ENCODE data around the gene CERS6.

Gene CERS6

DNA sequence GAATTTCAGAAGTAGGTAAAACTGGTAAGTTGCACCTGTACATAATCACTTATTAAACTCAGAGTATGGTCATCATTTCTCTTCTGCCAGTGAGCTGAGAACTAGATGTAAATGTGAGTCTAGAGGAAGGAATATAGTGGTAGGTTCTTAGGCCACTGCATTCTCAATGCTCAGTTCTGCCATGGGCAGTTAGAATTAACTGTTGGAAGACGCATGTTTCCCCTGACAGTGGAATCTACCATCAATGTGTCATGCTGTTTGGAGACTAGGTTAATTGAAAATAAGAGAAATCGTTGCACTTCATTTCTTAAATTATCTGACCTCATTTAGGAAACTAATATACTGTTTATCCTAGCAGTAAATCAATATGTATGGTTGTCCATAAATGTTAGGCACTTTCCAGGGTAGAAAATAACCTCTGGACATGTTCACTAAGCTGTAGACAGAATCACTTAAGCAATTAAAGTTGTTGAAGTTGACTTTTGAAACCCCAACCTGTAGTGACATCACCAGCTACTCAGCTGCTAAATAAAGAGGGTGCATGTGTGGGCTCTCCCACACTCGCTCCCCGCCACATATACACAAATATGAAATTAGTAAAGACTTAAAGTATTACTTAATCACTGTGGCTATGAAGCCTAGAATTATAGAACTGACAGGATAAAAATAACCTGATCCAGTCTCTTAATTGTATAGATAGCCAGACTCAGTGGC is 254.8 kb downstream of the CERS6 start:
- DNase-seq: no peak

DNA sequence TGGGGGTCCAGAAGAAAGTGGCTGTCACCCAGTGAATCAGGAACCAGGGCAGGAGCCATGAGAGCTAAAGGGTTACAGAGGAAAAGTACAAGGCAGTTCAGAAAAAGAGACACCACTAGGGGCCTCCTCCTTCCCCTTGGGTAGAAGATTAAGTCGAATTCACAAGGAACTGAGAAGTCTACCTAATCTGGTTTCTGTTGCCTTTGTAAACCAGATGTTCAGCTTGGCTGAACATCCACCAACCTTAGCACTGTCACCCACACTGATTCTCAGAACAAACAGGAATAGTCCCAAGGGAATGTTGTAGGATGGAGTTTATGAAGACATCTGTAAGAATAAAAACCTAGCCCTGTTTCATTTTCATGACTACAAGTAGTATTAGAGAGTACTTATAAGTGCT is 256.0 kb downstream of the CERS6 start:
- DNase-seq: no peak

DNA sequence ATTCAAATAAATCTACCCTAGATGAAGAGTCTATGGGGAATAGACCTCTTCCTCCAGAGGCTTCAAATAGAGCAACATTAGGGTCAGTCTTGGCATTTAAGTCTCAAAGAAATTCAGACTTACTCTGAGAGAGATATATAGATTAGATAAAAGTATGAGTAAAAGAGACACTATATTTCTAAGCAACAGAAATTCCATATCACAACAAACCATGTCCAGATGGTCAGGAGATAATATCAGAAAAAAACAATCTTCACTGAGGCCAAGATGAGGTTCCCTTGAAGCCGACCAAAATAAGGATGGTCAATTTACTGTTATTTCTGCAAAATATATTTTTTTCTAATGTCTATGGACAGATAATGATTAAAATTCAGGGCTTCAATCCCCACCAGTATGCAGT is 257.3 kb downstream of the CERS6 start:
- DNase-seq: no peak

DNA sequence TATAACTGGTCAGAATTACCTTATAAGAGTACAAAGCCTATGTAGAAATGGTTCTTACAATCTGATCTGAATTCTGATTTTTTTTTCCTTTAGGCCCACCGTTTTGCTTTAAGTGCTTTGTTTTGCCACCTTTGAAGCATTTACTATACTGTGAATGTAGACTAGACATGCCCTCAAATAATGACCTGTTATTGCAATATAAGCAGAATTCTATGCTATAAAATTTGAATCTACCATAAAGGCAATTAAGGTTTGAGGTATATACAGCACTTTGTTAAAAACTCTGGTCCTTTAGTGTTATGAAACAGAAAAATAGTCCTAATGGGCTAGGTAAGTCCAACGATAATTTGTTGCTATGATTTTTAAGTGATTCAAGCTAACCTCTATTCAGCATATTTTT is 259.8 kb downstream of the CERS6 start:
- no peak for DNase-seq

DNA sequence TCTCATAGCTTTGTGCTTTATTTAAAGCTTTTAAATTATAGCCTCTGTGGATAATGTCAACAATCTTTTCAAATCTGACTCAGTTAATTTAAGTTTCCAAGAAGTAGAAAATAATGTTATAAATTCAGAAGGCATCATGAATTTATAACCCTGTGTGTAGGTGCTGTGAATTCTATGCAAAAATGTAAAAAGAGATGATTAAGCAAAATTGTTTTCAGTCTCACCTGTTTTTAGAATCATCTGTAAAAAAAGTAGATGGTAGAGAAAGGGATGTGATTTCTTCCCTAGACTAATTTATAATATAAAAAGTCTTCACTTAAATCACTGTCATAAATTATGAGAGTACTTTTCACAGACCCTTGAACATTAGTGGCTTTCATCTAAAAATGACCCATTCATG is 260.8 kb downstream of the CERS6 start:
- no peak for DNase-seq

DNA sequence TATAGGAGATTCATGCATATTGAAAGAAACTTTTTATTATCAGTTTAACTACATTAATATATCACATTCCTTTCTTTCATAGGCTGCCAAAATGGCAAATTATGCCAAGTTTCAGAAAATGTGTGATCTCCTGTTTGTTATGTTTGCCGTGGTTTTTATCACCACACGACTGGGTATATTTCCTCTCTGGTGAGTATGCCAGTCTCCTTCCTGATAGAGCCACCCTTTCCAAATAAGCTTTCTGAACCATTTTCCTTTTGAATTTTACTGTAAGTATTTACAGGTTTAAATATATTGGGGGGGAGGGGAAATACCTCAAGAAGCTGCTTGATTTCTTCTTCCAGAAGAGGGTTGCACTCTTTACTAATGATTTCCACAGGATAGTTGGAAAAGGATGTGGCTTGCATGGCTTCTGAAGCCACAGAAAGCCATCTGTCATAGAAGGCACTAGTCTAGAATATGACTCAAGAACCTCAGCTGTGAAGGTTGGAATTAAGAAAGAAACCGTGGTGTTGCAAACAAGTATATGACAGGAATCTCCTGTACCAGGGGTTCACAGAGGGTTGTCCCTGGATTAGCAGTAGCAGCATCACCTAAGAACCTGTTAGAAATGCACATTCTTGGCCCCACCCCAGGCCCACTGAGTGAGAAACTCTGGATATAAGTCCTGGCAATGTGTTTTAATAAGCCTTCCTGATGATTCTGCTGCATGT is 261.9 kb downstream of the CERS6 start:
- no peak for DNase-seq

DNA sequence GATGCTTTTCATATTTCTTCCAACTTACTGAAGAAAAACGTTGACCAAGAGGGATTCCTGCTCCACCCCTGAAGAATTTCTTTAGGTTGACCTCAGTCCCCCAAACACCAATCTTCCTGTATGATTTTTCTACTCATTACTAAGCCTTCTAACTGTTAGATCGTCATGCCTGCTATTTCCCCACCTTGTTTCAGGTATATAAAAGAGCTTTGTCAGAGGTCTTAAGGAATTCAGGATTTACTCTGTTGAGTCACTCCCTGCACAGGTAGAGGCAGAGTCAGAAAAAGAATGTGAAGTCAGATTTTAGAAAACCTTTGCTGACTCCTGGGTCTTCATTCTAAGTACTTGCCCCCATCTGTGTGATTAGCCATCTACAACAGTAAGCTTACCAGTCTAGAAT is 262.6 kb downstream of the CERS6 start:
- no peak for DNase-seq

DNA sequence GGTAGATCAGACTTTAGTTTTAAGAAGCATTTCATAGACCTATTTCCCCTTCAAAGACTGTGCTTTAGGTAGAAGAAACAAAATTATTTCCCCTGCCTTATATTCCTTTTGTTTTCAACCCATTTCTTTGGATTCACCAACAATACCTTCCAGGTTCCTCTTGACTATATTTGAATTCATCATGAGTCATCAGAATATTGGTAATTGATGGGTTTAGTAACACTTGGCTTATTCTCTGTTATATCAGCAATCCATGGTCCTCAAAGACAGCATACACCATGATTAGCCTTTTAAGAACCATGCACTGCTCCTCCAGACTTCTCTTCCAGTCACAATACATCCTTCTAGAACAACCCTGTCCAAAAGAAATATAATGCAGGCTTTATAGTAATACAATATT is 263.4 kb downstream of the CERS6 start:
- DNase-seq: no peak

DNA sequence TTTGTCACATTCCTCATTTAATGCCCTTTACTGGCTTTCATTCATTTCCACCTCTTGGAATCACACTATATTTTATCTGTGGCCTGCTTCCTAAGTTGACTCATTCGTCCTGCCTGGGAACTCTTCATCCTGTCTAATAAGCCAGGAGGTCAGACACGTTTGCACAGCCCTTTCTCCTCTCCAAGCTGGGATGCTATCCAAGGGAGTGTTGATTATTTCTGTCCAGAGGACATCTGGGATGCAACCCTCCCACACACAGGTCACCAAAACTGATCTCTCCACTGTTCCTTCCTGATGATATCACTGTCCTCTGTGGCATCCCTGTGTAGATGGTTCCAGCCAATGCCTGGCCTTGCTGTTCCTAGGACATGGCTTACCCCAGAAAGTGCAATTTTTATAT is 266.5 kb downstream of the CERS6 start:
- DNase-seq: no peak

DNA sequence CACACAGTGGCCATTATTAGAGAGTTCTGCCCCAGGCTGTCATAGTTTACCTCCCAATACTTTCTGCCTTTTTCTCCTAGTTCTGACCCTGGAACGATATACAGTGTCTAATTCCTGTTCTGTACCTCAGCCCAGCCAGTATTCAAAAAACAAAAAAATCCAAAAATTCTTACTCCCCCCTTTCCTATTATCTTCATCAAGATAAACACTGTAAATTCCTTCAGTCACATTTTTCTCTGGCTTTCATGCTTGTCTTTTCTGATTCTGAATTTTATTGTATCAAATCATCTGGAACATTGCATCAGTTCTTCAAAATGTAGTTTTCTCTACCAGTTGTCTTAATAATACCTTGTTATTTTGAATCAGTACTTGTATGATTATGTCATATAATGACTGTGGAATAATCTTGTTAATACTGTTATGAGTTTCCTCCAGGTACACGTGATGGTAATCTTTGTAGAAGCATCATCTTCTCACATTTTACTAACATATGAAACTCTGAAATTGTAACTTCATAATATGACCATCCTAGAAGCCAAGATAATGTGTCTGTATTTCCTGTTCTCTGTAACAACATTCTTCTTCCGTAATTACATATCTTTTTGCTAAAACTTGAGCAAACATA is 267.3 kb downstream of the CERS6 start:
- no peak for DNase-seq

DNA sequence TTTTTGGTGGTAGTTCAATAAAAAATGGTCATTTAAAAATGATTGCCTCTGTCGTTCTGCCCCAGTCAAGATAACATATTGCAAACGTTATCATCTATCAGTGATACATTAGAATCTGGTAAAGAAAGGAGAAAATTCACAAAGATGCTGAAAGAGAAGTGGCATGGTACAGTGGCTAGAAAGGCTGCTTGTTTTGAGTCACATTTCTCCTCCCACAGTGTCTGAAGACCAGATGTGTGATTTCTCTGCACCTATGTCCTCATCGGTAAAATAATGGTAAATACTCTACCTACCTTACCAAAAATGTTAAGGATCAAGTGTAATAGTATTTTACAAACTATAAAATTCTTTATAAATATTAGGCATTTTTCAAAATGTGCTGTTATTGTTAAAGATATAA is 270.3 kb downstream of the CERS6 start:
- no peak for DNase-seq

DNA sequence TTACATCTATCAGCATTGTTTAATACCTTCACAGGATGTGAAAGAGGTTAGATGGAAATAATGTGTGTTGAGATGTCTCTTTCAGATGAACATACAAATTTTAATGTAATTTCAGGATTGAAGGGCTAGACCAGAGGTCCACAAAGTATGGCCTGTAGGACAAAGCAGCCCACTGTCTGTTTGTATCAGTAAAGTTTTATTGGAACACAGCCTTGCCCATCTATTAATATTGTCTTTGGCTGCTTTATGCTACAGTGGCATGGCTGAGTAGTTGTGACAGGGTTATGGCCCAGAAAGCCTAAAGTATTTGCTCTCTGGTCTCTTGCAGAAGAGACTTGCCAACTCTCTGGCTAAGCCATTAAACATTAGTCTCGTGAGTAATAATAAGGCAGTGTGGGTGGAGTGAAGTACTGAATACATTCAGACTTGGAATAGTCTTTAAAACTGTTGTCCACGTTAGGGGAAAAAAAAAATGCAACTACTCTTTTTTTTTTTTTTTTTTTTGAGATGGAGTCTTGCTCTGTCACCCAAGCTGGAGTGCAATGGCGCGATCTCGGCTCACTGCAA is 271.9 kb downstream of the CERS6 start:
- DNase-seq: no peak

DNA sequence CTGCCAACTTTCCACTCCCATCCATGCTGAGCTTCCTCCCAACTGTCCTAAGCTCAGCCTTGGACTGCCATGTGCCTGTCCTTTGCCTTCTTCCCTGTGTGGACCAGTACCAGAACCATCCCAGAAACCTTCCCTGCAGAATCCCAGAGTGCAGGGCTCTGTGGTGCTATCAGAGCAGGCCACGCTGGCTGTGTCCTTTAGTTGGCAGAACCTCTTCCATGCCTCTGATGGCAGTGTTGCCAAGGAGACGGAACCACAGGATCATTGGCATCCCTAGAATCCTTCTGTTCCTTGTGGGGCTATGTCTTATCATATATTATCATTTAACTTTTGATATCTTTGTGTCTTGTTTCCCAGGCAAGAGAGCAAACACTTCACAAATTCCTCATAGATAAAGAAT is 273.4 kb downstream of the CERS6 start:
- DNase-seq: no peak

DNA sequence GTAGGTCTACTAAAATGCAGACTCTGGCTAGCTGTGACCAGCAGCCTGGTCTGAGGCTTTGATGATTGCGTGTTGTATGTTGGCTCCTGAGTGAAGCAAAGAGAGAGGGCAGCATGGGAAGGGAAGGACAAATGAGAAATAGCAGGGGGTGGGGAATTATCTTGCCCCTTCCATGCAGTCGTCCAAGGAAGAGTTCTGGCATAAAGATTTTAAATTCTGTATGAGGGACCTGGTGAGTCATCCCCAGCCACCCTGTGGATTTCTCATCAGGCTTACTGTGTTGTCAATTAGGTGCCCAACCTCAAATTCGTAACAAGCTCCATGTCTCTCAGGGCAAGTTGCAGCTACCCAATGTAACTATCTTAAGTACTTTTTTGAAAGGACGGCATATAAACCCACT is 274.3 kb downstream of the CERS6 start:
- DNase-seq: no peak

DNA sequence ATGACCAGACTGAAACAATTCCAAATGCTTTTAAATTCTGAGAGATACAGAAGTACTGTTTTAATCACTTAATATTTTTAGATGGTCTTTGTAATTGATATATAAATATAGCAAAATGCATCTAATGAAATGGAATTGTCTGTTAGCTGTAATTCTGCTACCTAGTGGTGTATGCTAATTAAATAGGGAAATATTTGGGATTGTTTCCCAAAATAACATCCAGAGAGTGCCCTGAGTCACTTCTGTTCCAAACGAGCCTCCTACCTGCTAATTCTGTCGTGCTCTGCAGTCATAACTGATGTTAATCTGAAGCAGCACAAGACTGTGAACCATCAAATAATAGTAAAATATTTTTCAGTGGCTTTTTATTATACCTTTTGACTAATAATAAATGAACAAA is 274.9 kb downstream of the CERS6 start:
- DNase-seq: no peak

DNA sequence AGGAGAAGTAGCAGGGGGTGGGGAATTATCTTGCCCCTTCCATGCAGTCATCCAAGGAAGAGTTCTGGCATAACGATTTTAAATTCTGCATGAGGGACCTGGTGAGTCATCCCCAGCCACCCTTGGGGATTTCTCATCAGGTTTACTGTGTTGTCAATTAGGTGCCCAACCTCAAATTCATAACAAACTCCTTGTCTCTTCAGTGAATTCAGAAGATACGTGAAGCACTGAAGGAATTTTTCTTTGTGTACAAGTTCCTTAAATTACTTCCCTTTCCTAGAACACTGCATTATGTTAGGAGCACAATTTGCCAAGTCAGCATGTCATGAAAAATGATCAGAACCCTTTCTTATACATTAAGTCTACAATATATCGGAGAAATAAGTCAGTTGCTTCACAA is 275.5 kb downstream of the CERS6 start:
- no peak for DNase-seq

DNA sequence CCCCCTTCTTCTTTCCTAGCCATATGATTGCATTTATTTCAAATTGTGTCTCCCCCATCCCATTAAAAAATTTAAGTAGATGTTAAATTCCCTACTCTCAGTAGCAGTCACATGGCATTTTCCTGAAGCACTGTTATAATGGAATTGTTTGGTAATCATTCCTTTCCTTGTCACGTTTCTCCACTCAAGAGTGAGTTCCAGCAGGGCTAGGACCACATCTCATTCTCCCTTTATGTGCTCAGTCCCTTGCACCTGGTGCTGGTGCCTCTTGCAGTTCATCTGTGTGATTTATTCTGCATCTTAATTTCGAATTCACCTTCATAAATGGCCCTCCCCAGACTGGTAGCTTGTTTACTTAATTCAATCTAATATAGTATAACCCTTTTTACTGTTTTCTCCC is 276.0 kb downstream of the CERS6 start:
- DNase-seq: no peak

DNA sequence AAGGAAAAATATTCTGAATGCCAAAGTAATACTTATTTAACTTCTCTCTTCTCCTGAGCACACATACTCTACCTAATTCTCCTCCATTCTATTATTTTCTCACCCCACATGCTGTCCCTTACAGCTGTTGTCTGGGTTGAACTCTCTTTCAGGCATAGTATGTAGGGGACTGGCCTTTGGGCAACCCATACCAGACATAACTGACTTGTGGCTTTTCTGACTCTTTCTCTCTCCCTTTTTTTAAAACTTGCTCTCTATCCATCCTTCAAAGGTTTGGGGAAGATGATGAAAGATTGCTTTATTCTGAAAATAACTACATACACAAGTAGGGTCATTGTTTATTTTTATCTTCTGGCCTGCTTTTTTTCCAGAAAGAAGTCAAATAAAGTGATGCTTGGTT is 276.4 kb downstream of the CERS6 start:
- no peak for DNase-seq

DNA sequence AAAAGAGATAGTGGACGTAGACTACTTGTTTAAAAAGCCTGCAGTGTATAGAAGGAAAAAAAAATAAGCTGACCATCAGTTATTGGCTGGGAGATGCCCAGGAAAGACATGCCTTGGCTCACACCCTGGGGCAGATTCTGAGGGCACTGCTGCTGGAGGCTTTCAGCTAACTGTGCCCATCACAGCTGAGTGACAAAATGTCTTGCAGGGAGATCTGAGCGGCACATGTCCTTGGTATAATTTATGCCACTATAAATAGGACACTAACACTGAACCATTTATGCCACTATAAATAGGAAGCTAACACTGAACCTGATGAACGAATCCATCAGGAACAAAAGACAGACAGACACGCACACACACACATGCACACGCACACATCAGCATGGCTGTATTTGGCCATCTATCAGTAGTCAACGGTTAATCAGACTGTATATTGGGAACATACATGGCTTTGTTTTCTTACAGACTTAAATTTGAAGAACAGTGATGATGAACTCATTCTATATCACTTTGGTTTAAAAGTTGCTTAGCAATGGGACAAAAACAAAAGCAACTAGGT is 278.2 kb downstream of the CERS6 start:
- no peak for DNase-seq

DNA sequence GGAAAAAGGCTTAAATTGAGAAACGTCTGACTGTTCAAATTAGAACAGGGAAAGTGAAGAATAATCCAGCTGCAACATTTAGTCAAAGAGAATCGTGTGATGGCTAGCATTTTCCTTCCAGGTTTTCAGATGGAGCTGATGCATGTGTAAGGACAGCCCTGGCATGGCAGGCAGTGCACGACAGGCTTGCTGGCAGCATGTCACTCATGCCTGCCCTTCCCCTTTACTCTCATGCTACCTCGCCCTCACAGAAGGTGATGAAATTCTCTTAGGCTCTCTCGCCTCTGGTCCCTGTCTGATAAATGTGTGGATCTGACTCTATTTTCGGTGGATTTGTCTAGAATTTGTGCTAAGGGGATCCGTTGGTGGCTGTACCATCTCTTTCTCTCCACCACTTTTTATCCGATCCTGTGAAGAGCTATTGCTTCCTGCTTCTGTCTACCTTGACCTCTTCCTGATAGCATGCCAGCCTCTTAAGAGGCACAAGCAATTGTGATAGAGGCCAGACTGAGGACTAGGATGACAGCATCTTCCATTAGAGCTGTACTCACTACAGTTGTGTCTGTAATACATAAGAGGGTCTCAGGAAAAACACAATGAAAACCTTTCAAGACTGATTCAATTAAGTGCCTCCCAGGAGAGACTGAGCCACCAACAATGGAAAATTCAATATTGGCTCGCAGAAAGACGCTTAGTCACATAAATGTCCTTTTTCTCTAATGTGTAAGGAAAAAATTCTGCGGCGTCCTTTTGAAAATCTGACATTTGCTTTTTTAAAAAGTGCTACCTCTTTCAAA is 280.8 kb downstream of the CERS6 start:
- no peak for DNase-seq

DNA sequence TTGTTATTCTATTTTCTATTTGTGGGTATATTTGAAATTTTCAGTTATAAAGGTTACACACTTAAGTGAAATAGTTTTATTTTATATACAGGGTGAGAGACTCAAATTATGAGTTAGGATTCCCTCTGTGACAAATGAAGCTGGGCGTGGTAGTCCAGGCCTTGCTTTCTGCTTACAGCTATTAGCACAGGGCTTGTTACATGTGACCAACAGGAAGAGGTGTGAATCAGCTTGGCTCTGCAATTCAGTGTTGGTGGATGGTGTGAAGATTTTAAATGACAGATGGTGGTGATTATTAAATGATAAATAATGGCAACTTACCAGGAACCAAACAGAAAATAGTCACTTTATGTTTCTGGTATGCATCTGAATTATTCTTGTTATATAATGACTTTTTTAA is 282.0 kb downstream of the CERS6 start:
- no peak for DNase-seq

DNA sequence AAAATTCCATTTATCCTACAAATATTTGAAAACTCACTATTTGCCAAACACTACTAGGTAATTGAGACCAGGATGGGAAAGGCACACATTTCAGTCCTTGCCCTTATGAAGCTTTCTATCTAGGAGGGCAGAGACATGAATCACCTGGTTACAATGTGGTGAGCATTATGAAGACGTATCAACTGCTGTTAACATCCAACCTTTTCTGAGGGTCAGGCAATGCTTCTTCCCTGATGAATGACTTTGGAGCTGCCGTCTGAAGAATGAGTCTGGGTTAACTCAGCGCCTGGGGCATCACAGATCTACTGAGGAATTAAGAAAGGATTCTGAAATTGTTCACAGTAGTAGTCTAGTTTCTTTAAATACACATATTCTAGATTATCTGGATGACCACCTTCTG is 284.3 kb downstream of the CERS6 start:
- no peak for DNase-seq

DNA sequence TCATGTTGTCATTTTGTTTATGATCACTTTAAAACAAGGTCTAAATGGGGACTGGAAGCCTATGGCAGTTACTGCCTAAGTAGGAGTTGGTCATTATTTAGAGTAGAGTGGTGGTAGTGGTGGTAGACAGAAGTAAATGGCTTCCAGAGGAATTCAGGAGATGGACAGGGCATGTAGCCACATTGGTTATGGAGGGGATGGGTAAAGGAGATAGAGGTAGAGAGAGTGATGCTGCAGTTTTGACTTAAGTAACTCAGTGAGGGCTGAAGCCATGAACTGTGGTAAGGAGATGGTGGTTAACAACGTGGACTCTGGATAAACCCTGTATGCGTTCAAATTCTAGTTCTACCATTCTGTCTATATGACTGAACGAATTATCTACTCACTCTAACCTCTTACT is 284.7 kb downstream of the CERS6 start:
- no peak for DNase-seq
